Uterus (tissue), 2 donors: Measurements from ENCODE around the gene ABHD12B.
"Not testable (repeated sequence)": the region's sequence is repeated elsewhere in the genome, so short reads cannot be mapped to it uniquely, and the experiment has no call there.

ENCODE experiments used
- POLR2A ChIP-seq, 2 donors: fragments of 450-650 bp; IDR thresholded peaks; one replicate each; pipeline ENCODE4 v1.6.1; 2016; ENCODE audit warnings: antibody characterized with exemption in 2 of 2, mild to moderate bottlenecking in 1 of 2, moderate library complexity in 1 of 2
- TF ChIP-seq, protein P1 (sequence below), 4 experiments: fragments of 200-600 bp in 2 of 4; fragments of 450-650 bp in 2 of 4; sonication (generic) in 2 of 4; IDR thresholded peaks; one replicate each; pipeline ENCODE4 v1.5.1; 2016 to 2019; ENCODE audit warnings: antibody characterized with exemption in 4 of 4, mild to moderate bottlenecking in 2 of 4, moderate library complexity in 1 of 4

DNA sequence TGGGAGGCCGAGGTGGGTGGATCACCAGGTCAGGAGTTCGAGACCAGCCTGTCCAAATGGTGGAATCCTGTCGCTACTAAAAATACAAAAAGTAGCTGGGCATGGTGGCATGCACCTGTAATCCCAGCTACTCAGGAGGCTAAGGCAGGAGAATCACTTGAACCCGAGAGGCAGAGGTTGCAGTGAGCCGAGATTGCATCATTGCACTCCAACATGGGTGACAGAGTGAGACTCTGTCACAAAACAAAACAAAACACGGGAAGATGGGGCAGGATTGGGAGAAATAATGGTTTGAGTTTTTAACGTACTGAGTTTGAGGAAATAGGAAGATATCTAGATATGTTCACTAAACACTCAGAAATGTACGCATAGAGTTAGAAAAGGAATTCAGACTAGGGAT, 69.8 kb downstream of the ABHD12B start:
- TF ChIP-seq, protein P1, sequence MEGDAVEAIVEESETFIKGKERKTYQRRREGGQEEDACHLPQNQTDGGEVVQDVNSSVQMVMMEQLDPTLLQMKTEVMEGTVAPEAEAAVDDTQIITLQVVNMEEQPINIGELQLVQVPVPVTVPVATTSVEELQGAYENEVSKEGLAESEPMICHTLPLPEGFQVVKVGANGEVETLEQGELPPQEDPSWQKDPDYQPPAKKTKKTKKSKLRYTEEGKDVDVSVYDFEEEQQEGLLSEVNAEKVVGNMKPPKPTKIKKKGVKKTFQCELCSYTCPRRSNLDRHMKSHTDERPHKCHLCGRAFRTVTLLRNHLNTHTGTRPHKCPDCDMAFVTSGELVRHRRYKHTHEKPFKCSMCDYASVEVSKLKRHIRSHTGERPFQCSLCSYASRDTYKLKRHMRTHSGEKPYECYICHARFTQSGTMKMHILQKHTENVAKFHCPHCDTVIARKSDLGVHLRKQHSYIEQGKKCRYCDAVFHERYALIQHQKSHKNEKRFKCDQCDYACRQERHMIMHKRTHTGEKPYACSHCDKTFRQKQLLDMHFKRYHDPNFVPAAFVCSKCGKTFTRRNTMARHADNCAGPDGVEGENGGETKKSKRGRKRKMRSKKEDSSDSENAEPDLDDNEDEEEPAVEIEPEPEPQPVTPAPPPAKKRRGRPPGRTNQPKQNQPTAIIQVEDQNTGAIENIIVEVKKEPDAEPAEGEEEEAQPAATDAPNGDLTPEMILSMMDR (IDR thresholded peaks at IDR 0.05) = not testable (repeated sequence)
- TF ChIP-seq POLR2A (IDR thresholded peaks at IDR 0.05) = not testable (repeated sequence)
